SK-N-SH (cell line): ENCODE data around the gene SLC12A3.

ENCODE experiments used
- POLR2AphosphoS5 ChIP-seq: IDR thresholded peaks from 2 replicates; pipeline ENCODE4 v1.6.1; 2012; ENCODE audit warnings: low read depth, low read length
- TF ChIP-seq, protein P1 (sequence below): fragments of 200-600 bp; sonication (generic); IDR thresholded peaks from 2 replicates; pipeline ENCODE4 v1.6.1; 2017; ENCODE audit warnings: antibody characterized with exemption, mild to moderate bottlenecking, moderate library complexity

DNA sequence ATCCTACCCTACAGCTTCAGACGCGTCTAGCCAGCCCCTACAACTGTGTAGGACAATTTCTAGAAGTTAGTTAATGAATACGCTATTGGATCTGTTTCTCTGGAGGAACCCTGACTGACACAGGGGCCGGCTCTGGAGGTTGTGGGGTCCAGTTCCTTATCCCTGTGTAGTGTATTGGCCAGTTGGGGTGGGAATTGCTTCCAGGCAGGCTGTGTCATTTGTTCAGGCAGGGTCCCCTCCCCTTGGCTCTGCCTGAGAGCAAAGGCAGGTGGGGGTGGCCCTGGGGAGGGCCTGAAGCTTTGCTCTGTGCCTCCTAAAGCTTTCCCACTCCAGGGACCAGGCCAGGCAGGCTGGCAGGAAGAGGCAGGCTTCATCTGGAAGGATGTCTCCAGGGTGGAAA is 85.0 kb downstream of the SLC12A3 start:
- no peak for TF ChIP-seq POLR2AphosphoS5
- TF ChIP-seq, protein P1, sequence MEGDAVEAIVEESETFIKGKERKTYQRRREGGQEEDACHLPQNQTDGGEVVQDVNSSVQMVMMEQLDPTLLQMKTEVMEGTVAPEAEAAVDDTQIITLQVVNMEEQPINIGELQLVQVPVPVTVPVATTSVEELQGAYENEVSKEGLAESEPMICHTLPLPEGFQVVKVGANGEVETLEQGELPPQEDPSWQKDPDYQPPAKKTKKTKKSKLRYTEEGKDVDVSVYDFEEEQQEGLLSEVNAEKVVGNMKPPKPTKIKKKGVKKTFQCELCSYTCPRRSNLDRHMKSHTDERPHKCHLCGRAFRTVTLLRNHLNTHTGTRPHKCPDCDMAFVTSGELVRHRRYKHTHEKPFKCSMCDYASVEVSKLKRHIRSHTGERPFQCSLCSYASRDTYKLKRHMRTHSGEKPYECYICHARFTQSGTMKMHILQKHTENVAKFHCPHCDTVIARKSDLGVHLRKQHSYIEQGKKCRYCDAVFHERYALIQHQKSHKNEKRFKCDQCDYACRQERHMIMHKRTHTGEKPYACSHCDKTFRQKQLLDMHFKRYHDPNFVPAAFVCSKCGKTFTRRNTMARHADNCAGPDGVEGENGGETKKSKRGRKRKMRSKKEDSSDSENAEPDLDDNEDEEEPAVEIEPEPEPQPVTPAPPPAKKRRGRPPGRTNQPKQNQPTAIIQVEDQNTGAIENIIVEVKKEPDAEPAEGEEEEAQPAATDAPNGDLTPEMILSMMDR = no peak
